Osteocyte (in vitro differentiated cells): ENCODE measurements around the gene STXBP2. TPM values are rescaled to one million over a fixed set of nuclear protein-coding genes. Genes with fewer than 3 reads are reported as not detected.
"Not testable (repeated sequence)": the region's sequence is repeated elsewhere in the genome, so short reads cannot be mapped to it uniquely, and the experiment has no call there.

ENCODE experiments used
- DNase-seq: peaks from one replicate; pipeline ENCODE4 v3.0.0; 2021; ENCODE audit warnings: mixed read lengths; ENCODE audit not compliant: unreplicated experiment; ENCODE audit errors: extremely low spot score
- H3K27ac Mint-ChIP-seq: one replicate; pipeline ENCODE4 v1.8.0; 2021; ENCODE audit warnings: mild to moderate bottlenecking, mixed read lengths; ENCODE audit not compliant: unreplicated experiment
- H3K27me3 Mint-ChIP-seq: one replicate; pipeline ENCODE4 v1.8.0; 2021; ENCODE audit warnings: mixed read lengths; ENCODE audit not compliant: unreplicated experiment
- H3K36me3 Mint-ChIP-seq: one replicate; pipeline ENCODE4 v1.8.0; 2021; ENCODE audit warnings: mixed read lengths; ENCODE audit not compliant: unreplicated experiment
- H3K4me1 Mint-ChIP-seq: one replicate; pipeline ENCODE4 v1.8.0; 2021; ENCODE audit warnings: mixed read lengths; ENCODE audit not compliant: unreplicated experiment
- H3K4me3 Mint-ChIP-seq: one replicate; pipeline ENCODE4 v1.8.0; 2021; ENCODE audit warnings: mild to moderate bottlenecking, moderate library complexity, mixed read lengths; ENCODE audit not compliant: unreplicated experiment
- H3K9me3 Mint-ChIP-seq: one replicate; pipeline ENCODE4 v1.8.0; 2021; ENCODE audit warnings: mixed read lengths; ENCODE audit not compliant: unreplicated experiment
- total RNA-seq: library from RNA; stranded (reverse); gene quantifications from 2 replicates; pipeline ENCODE4 v1.2.1, GENCODE V29; 2021
- TF ChIP-seq, protein P1 (sequence below): fragments of 200-600 bp; sonication (generic); IDR thresholded peaks from 2 replicates; pipeline ENCODE4 v1.5.0; 2021; ENCODE audit warnings: antibody characterized with exemption, mild to moderate bottlenecking, moderate library complexity

The STXBP2 gene
- total RNA-seq, 1 donor from 2014 or later = 13.6 TPM

DNA sequence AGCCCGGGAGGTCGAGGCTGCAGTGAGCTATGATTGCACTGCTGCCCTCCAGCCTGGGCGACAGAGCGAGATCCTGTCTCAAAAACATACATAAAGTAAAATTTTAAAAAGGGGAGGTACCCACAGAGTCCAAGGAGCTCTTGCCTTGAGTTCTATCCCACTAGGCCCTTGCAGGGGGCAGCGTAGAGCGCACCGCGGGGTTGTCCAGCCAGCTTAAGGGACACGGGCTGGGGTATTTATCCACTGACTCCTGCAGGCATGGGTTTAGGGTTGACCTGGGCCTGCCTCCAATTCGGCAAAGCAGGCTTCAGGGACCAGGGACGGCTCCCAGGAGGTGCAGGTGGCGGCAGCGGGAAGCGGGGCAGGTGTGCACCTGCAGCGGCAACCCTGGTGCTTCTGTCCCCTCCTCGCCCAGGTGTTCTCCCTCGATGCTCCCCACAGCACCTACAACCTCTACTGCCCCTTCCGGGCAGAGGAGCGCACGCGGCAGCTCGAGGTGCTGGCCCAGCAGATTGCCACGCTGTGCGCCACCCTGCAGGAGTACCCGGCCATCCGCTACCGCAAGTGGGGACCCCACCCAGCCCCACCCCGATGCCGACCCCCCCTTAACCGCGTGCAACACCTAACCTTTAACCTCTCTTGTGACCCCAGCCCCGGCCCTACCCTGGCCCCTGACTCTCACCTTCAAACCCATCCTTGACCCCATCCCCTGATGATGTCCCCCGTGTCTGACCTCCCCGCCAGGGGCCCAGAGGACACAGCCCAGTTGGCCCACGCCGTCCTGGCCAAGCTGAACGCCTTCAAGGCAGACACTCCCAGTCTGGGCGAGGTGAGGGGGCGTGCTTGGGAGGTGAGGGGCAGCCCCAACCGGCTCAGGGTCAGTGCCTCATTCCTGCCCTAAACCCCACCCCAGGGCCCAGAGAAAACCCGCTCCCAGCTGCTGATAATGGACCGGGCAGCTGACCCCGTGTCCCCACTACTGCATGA, 4.7 kb downstream of the STXBP2 start:
- TF ChIP-seq, protein P1, sequence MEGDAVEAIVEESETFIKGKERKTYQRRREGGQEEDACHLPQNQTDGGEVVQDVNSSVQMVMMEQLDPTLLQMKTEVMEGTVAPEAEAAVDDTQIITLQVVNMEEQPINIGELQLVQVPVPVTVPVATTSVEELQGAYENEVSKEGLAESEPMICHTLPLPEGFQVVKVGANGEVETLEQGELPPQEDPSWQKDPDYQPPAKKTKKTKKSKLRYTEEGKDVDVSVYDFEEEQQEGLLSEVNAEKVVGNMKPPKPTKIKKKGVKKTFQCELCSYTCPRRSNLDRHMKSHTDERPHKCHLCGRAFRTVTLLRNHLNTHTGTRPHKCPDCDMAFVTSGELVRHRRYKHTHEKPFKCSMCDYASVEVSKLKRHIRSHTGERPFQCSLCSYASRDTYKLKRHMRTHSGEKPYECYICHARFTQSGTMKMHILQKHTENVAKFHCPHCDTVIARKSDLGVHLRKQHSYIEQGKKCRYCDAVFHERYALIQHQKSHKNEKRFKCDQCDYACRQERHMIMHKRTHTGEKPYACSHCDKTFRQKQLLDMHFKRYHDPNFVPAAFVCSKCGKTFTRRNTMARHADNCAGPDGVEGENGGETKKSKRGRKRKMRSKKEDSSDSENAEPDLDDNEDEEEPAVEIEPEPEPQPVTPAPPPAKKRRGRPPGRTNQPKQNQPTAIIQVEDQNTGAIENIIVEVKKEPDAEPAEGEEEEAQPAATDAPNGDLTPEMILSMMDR = no peak
- DNase-seq = no peak
- H3K4me1 Mint-ChIP-seq = no peaks in the 10 kb centered on the region
- H3K27ac Mint-ChIP-seq = no peak overlapping the region
- H3K4me3 Mint-ChIP-seq = no peak overlapping the region
- no peaks in the 10 kb centered on the region for H3K36me3 Mint-ChIP-seq
- H3K9me3 Mint-ChIP-seq = no peaks in the 10 kb centered on the region
- peaks cover 2% of the 10 kb centered on the region for H3K27me3 Mint-ChIP-seq

DNA sequence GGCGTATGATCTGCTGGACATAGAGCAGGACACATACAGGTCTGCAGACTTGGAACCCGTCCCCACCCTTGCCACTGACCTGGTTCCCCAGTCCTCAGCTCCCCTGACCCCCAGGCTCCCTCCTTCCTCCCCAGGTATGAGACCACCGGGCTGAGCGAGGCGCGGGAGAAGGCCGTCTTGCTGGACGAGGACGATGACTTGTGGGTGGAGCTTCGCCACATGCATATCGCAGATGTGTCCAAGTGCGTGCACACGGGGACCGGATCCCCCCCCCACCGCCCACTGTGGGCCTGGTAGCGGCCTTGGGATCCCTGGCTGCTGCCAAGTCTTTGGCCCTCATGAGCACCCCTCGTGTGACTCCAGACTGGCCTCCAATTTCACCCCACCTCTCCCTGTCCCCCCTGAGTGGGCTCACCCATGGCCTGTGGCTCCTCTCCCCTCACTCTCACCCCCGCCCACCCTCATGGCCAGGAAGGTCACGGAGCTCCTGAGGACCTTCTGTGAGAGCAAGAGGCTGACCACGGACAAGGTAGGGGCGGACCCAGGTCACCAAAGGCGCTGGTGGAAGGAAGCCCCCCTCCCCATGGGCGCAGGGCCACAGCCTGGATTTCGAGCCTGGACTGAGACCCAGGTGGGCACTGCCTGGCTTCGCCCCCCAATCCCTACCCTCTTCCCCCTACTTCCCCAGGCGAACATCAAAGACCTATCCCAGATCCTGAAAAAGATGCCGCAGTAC, 5.6 kb downstream of the STXBP2 start:
- Mint-ChIP-seq H3K36me3 (no peaks in the 10 kb centered on the region), H3K4me1 (no peaks in the 10 kb centered on the region), H3K27ac (no peak overlapping the region), H3K9me3 (no peaks in the 10 kb centered on the region), H3K27me3 (no peaks in the 10 kb centered on the region), H3K4me3 (no peak overlapping the region)
- DNase-seq = no peak
- TF ChIP-seq, protein P1 = no peak

DNA sequence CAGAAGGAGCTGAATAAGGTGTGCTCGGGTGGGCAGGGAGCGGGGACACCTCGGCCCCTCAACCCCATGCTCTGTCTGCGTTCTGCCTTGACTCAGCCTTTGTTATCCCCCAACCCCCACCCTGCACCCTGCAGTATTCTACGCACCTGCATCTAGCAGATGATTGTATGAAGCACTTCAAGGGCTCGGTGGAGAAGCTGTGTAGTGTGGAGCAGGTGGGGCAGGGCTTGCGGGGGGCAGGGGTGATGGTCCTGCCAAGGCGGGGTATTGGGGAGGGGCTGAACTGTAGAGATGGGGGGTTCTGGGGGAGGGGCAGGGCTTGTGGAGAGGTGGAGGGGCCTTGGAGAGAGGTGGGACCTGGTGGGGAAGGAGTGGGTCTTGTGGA, 6.1 kb downstream of the STXBP2 start:
- TF ChIP-seq, protein P1 = no peak
- Mint-ChIP-seq H3K27ac (no peak overlapping the region), H3K4me1 (no peaks in the 10 kb centered on the region), H3K4me3 (no peak overlapping the region), H3K9me3 (no peaks in the 10 kb centered on the region), H3K27me3 (no peaks in the 10 kb centered on the region), H3K36me3 (no peaks in the 10 kb centered on the region)
- DNase-seq = no peak

- DNase-seq, H3K9me3 Mint-ChIP-seq, H3K4me3 Mint-ChIP-seq, H3K4me1 Mint-ChIP-seq, H3K27ac Mint-ChIP-seq, H3K36me3 Mint-ChIP-seq, H3K27me3 Mint-ChIP-seq: not testable (repeated sequence)
Measured at GRCh38 chr19:7643629-7644549, 7.0 kb downstream of the STXBP2 start.

DNA sequence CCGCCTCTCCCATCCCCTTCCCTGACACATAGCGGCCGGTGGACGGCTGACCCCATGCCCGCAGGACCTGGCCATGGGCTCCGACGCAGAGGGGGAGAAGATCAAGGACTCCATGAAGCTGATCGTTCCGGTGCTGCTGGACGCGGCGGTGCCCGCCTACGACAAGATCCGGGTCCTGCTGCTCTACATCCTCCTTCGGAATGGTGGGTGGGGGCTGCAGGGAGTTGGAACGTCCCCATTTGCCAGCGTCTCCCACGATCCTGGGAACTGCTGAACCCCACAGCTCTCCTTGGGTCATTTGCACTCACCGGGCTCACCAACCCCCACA, 7.6 kb downstream of the STXBP2 start:
- DNase-seq = no peak
- no peak overlapping the region for H3K27ac Mint-ChIP-seq
- H3K9me3 Mint-ChIP-seq = no peaks in the 10 kb centered on the region
- TF ChIP-seq, protein P1 = no peak
- no peaks in the 10 kb centered on the region for H3K36me3 Mint-ChIP-seq
- no peaks in the 10 kb centered on the region for H3K27me3 Mint-ChIP-seq
- no peak overlapping the region for H3K4me3 Mint-ChIP-seq
- no peaks in the 10 kb centered on the region for H3K4me1 Mint-ChIP-seq
